Measurements from ENCODE around the gene GALNTL6. TPM values are rescaled to one million over a fixed set of nuclear protein-coding genes. Genes with fewer than 3 reads are reported as not detected.

Gene GALNTL6
- total RNA-seq, 4 donors from 2014 or later, result 0.67 to 0.70 TPM; not detected in 2

- no peak for DNase-seq
- TF ChIP-seq POLR2A (IDR thresholded peaks at IDR 0.05), result no peak
- no peak for TF ChIP-seq CTCF (IDR thresholded peaks at IDR 0.05)
- H3K4me1 ChIP-seq, result no peaks in the 10 kb centered on the region
These were observed 733.6 kb downstream of the GALNTL6 start for GRCh38 chr4:172546782-172547181.

GRCh38 chr4:172547724-172548123, 734.5 kb downstream of the GALNTL6 start:
- Histone ChIP-seq H3K4me3 (no peak overlapping the region), H3K9me3 (no peaks in the 10 kb centered on the region), H3K27me3 (no peaks in the 10 kb centered on the region), H3K4me1 (no peaks in the 10 kb centered on the region), H3K27ac (no peak overlapping the region), H3K36me3 (no peaks in the 10 kb centered on the region)
- no peak for TF ChIP-seq POLR2A (IDR thresholded peaks at IDR 0.05)
- no peak for TF ChIP-seq CTCF (IDR thresholded peaks at IDR 0.05)
- no peak for DNase-seq

More at GRCh38 chr4:172546782-172547181, 733.6 kb downstream of the GALNTL6 start:
- Histone ChIP-seq H3K4me3 (no peak overlapping the region), H3K9me3 (no peaks in the 10 kb centered on the region), H3K36me3 (no peaks in the 10 kb centered on the region), H3K27me3 (no peaks in the 10 kb centered on the region), H3K27ac (no peak overlapping the region)

- Histone ChIP-seq H3K9me3 (no peaks in the 10 kb centered on the region), H3K27ac (no peak overlapping the region), H3K4me3 (no peak overlapping the region), H3K4me1 (no peaks in the 10 kb centered on the region), H3K36me3 (no peaks in the 10 kb centered on the region), H3K27me3 (no peaks in the 10 kb centered on the region)
- DNase-seq, result no peak
- TF ChIP-seq CTCF (IDR thresholded peaks at IDR 0.05) (no peak), POLR2A (IDR thresholded peaks at IDR 0.05) (no peak)
These were observed 740.0 kb downstream of the GALNTL6 start for GRCh38 chr4:172553216-172553615.

GRCh38 chr4:172554588-172554987, 741.4 kb downstream of the GALNTL6 start:
- H3K36me3 ChIP-seq, result no peaks in the 10 kb centered on the region
- H3K4me1 ChIP-seq, result no peaks in the 10 kb centered on the region
- no peak overlapping the region for H3K4me3 ChIP-seq
- H3K27me3 ChIP-seq, result no peaks in the 10 kb centered on the region
- no peak overlapping the region for H3K27ac ChIP-seq
- no peak for DNase-seq
- TF ChIP-seq CTCF (IDR thresholded peaks at IDR 0.05), result no peak
- no peak for TF ChIP-seq POLR2A (IDR thresholded peaks at IDR 0.05)
- H3K9me3 ChIP-seq, result no peaks in the 10 kb centered on the region

GRCh38 chr4:172555725-172556124, 742.5 kb downstream of the GALNTL6 start:
- H3K27ac ChIP-seq, result no peak overlapping the region
- no peak overlapping the region for H3K4me3 ChIP-seq
- DNase-seq, result no peak
- TF ChIP-seq CTCF (IDR thresholded peaks at IDR 0.05) (no peak), POLR2A (IDR thresholded peaks at IDR 0.05) (no peak)
- H3K9me3 ChIP-seq, result no peaks in the 10 kb centered on the region
- no peaks in the 10 kb centered on the region for H3K36me3 ChIP-seq
- H3K27me3 ChIP-seq, result no peaks in the 10 kb centered on the region
- H3K4me1 ChIP-seq, result no peaks in the 10 kb centered on the region

- TF ChIP-seq POLR2A (IDR thresholded peaks at IDR 0.05) (no peak), CTCF (IDR thresholded peaks at IDR 0.05) (no peak)
- H3K9me3 ChIP-seq, result no peaks in the 10 kb centered on the region
- H3K27ac ChIP-seq, result no peak overlapping the region
- no peak for DNase-seq
- no peaks in the 10 kb centered on the region for H3K27me3 ChIP-seq
- no peaks in the 10 kb centered on the region for H3K4me1 ChIP-seq
- no peak overlapping the region for H3K4me3 ChIP-seq
- H3K36me3 ChIP-seq, result no peaks in the 10 kb centered on the region
These were observed 760.7 kb downstream of the GALNTL6 start for GRCh38 chr4:172573899-172574298.

Measured in Peyer's patch (tissue), 4 donors.